Mesenchymal stem cell (in vitro differentiated cells and primary cell): ENCODE measurements around the gene CDCP1.

ENCODE experiments used
- DNase-seq: peaks from one replicate; pipeline ENCODE4 v3.0.0-alpha.2; 2013
- H2AFZ ChIP-seq: one replicate; pipeline ENCODE4 v1.6.1; 2013; ENCODE audit warnings: low read depth, mild to moderate bottlenecking, control low read depth, inconsistent platforms, low read length, moderate library complexity
- H2AK5ac ChIP-seq: 2 replicates; pipeline ENCODE4 v1.6.1; 2013; ENCODE audit warnings: low read length, moderate library complexity, mild to moderate bottlenecking, inconsistent platforms; ENCODE audit not compliant: severe bottlenecking
- H2BK120ac ChIP-seq: one replicate; pipeline ENCODE4 v1.6.1; 2013; ENCODE audit warnings: low read depth, mild to moderate bottlenecking, inconsistent platforms, low read length, moderate library complexity
- H2BK12ac ChIP-seq, 2 experiments: one replicate each; pipeline ENCODE4 v1.6.1; 2013; ENCODE audit warnings: inconsistent platforms in 2 of 2, low read length in 2 of 2, mild to moderate bottlenecking in 2 of 2, moderate library complexity in 2 of 2, control low read depth in 1 of 2
- H2BK15ac ChIP-seq: one replicate; pipeline ENCODE4 v1.6.1; 2013; ENCODE audit warnings: mild to moderate bottlenecking, low read depth, inconsistent platforms; ENCODE audit not compliant: poor library complexity, severe bottlenecking
- H2BK5ac ChIP-seq: 2 replicates; pipeline ENCODE4 v1.6.1; 2013; ENCODE audit warnings: low read depth, mild to moderate bottlenecking, low read length, control low read depth, inconsistent platforms; ENCODE audit not compliant: poor library complexity, severe bottlenecking
- H3K14ac ChIP-seq, 2 experiments: one replicate each; pipeline ENCODE4 v1.6.1; 2013; ENCODE audit warnings: inconsistent platforms in 2 of 2, low read length in 2 of 2, control low read depth in 1 of 2, mild to moderate bottlenecking in 1 of 2, moderate library complexity in 1 of 2
- H3K18ac ChIP-seq, 2 experiments: one replicate each; pipeline ENCODE4 v1.6.1; 2013; ENCODE audit warnings: inconsistent platforms in 2 of 2, low read length in 2 of 2, control low read depth in 1 of 2, low read depth in 1 of 2, mild to moderate bottlenecking in 1 of 2
- H3K23ac ChIP-seq, 2 experiments: one replicate each; pipeline ENCODE4 v1.6.1; 2013; ENCODE audit warnings: inconsistent platforms in 2 of 2, low read length in 2 of 2, mild to moderate bottlenecking in 2 of 2, moderate library complexity in 2 of 2, control low read depth in 1 of 2
- H3K27ac ChIP-seq: 2 replicates; pipeline ENCODE4 v1.5.1; 2013; ENCODE audit warnings: mild to moderate bottlenecking, moderate library complexity, low read length, control low read depth, inconsistent platforms; ENCODE audit not compliant: poor library complexity, severe bottlenecking
- H3K27me3 ChIP-seq, 2 experiments: 2 replicates each; pipeline versions ENCODE4 v1.6.1 to v1.7.0; 2013; ENCODE audit warnings: low read length in 2 of 2, mild to moderate bottlenecking in 2 of 2, moderate library complexity in 2 of 2, control low read depth in 1 of 2, inconsistent platforms in 1 of 2; ENCODE audit not compliant: control insufficient read depth in 1 of 2, insufficient read depth in 1 of 2
- H3K36me3 ChIP-seq, 2 experiments: 2 replicates each; pipeline versions ENCODE4 v1.6.1 to v1.7.0; 2013; ENCODE audit warnings: low read length in 2 of 2, control low read depth in 1 of 2, inconsistent platforms in 1 of 2, low read depth in 1 of 2, mild to moderate bottlenecking in 1 of 2; ENCODE audit not compliant: insufficient read depth in 2 of 2, control insufficient read depth in 1 of 2
- H3K4ac ChIP-seq, 2 experiments: one replicate each; pipeline ENCODE4 v1.6.1; 2013; ENCODE audit warnings: inconsistent platforms in 2 of 2, low read length in 2 of 2, mild to moderate bottlenecking in 2 of 2, moderate library complexity in 2 of 2, control low read depth in 1 of 2, low read depth in 1 of 2
- H3K4me1 ChIP-seq: 2 replicates; pipeline ENCODE4 v1.6.1; 2013; ENCODE audit warnings: low read depth, low read length, control low read depth; ENCODE audit not compliant: control insufficient read depth, insufficient read depth
- H3K4me2 ChIP-seq: 2 replicates; pipeline ENCODE4 v1.6.1; 2013; ENCODE audit warnings: low read length, mild to moderate bottlenecking, inconsistent platforms; ENCODE audit not compliant: poor library complexity, severe bottlenecking
- H3K4me3 ChIP-seq, 2 experiments: 2 replicates each; pipeline versions ENCODE4 v1.5.1 to v1.7.0; 2013; ENCODE audit warnings: low read length in 2 of 2, mild to moderate bottlenecking in 2 of 2, control low read depth in 1 of 2, low read depth in 1 of 2; ENCODE audit not compliant: insufficient read depth in 1 of 2
- H3K79me1 ChIP-seq: replicated peaks from 2 replicates; pipeline ENCODE4 v1.6.1; 2013; ENCODE audit warnings: mild to moderate bottlenecking, control low read depth, low read length, inconsistent platforms; ENCODE audit not compliant: poor library complexity, severe bottlenecking
- H3K9ac ChIP-seq: 2 replicates; pipeline ENCODE4 v1.7.0; 2013; ENCODE audit warnings: mild to moderate bottlenecking, low read length, moderate library complexity
- H3K9me3 ChIP-seq: 2 replicates; pipeline ENCODE4 v1.7.0; 2013; ENCODE audit warnings: mild to moderate bottlenecking, low read length; ENCODE audit not compliant: control insufficient read depth
- H4K8ac ChIP-seq: one replicate; pipeline ENCODE4 v1.6.1; 2013; ENCODE audit warnings: inconsistent platforms, mild to moderate bottlenecking, low read length, moderate library complexity
- H4K91ac ChIP-seq: one replicate; pipeline ENCODE4 v1.6.1; 2013; ENCODE audit warnings: mild to moderate bottlenecking, low read length, inconsistent platforms
- WGBS: methylation state at CpG from one replicate; pipeline ENCODE4 v1.1.7; 2013; ENCODE audit warnings: mixed read lengths; 5-methylcytosine and 5-hydroxymethylcytosine counted together

Gene CDCP1

GRCh38 chr3:45075821-45076625 is 70.2 kb downstream of the CDCP1 start:
- DNase-seq: no peak
- H2BK5ac ChIP-seq: no peak overlapping the region
- no peak overlapping the region for H4K8ac ChIP-seq
- H3K27ac ChIP-seq: no peak overlapping the region
- H3K18ac ChIP-seq: no peak overlapping the region
- no peak overlapping the region for H3K4me2 ChIP-seq
- no peak overlapping the region for H2BK120ac ChIP-seq
- no peak overlapping the region for H3K23ac ChIP-seq
- no peak overlapping the region for H2AK5ac ChIP-seq
- peaks cover 5% of the 10 kb centered on the region for H3K79me1 ChIP-seq
- peaks cover 4% of the 10 kb centered on the region for H3K4me1 ChIP-seq
- H4K91ac ChIP-seq: no peak overlapping the region
- H3K27me3 ChIP-seq: no peaks in the 10 kb centered on the region
- H3K4ac ChIP-seq: no peak overlapping the region
- H3K36me3 ChIP-seq: peaks cover 2 to 5% of the 10 kb centered on the region in 2 experiments
- H2BK12ac ChIP-seq: peak overlapping the region in 1 of 2 experiments; percentile 35
- H2BK15ac ChIP-seq: peak overlapping the region; percentile 1
- no peak overlapping the region for H3K4me3 ChIP-seq
- H2AFZ ChIP-seq: no peak overlapping the region
- no peak overlapping the region for H3K9ac ChIP-seq
- 84% methylated on average over 11 of the region's 11 CpGs for WGBS
- no peak overlapping the region for H3K14ac ChIP-seq
- peaks cover 3% of the 10 kb centered on the region for H3K9me3 ChIP-seq

- Histone ChIP-seq H3K18ac (no peak overlapping the region), H3K79me1 (no peaks in the 10 kb centered on the region), H2BK120ac (no peak overlapping the region), H2BK12ac (no peak overlapping the region), H2BK5ac (no peak overlapping the region), H4K91ac (no peak overlapping the region), H3K23ac (no peak overlapping the region), H3K27ac (no peak overlapping the region), H3K36me3 (no peaks in the 10 kb centered on the region), H3K9me3 (peaks cover 3% of the 10 kb centered on the region), H2AK5ac (no peak overlapping the region), H3K27me3 (no peaks in the 10 kb centered on the region), H3K4me3 (no peak overlapping the region), H3K14ac (no peak overlapping the region), H2AFZ (no peak overlapping the region), H3K4me1 (peaks cover 2% of the 10 kb centered on the region), H3K9ac (no peak overlapping the region), H2BK15ac (no peak overlapping the region), H4K8ac (no peak overlapping the region), H3K4me2 (no peak overlapping the region), H3K4ac (no peak overlapping the region)
- DNase-seq: no peak
Measured at GRCh38 chr3:45071075-45071474, 75.1 kb downstream of the CDCP1 start.

GRCh38 chr3:45067941-45068340 is 78.2 kb downstream of the CDCP1 start:
- H2AK5ac ChIP-seq: no peak overlapping the region
- H4K91ac ChIP-seq: peak overlapping the region; percentile 80
- no peak overlapping the region for H3K4me2 ChIP-seq
- H3K9ac ChIP-seq: no peak overlapping the region
- H3K4me3 ChIP-seq: no peak overlapping the region
- H3K4ac ChIP-seq: peak overlapping the region in 1 of 2 experiments; percentile 51
- H2BK120ac ChIP-seq: no peak overlapping the region
- H3K36me3 ChIP-seq: no peaks in the 10 kb centered on the region
- H3K23ac ChIP-seq: no peak overlapping the region
- DNase-seq: peak; percentile 44
- H3K18ac ChIP-seq: peak overlapping the region in 1 of 2 experiments; percentile 38
- H4K8ac ChIP-seq: peak overlapping the region; percentile 16
- H3K14ac ChIP-seq: no peak overlapping the region
- no peak overlapping the region for H2AFZ ChIP-seq
- no peak overlapping the region for H3K27ac ChIP-seq
- WGBS: 90% methylated on average over 3 of the region's 3 CpGs
- H3K79me1 ChIP-seq: no peaks in the 10 kb centered on the region
- no peaks in the 10 kb centered on the region for H3K9me3 ChIP-seq
- no peaks in the 10 kb centered on the region for H3K27me3 ChIP-seq
- H2BK12ac ChIP-seq: peak overlapping the region in 1 of 2 experiments; percentile 80
- H2BK15ac ChIP-seq: peak overlapping the region; percentile 76
- H2BK5ac ChIP-seq: no peak overlapping the region
- H3K4me1 ChIP-seq: peaks cover 4% of the 10 kb centered on the region

- H3K14ac ChIP-seq: no peak overlapping the region
- no peak overlapping the region for H2BK5ac ChIP-seq
- peak overlapping the region; percentile 76 for H2BK15ac ChIP-seq
- no peaks in the 10 kb centered on the region for H3K27me3 ChIP-seq
- H3K9me3 ChIP-seq: no peaks in the 10 kb centered on the region
- peak overlapping the region in 1 of 2 experiments; percentile 51 for H3K4ac ChIP-seq
- H3K36me3 ChIP-seq: no peaks in the 10 kb centered on the region
- H4K8ac ChIP-seq: no peak overlapping the region
- DNase-seq: no peak
- H3K9ac ChIP-seq: peak overlapping the region; percentile 32
- no peak overlapping the region for H3K4me3 ChIP-seq
- H3K4me1 ChIP-seq: peaks cover 4% of the 10 kb centered on the region
- no peaks in the 10 kb centered on the region for H3K79me1 ChIP-seq
- H2AFZ ChIP-seq: no peak overlapping the region
- no peak overlapping the region for H2BK12ac ChIP-seq
- no peak overlapping the region for H2AK5ac ChIP-seq
- H2BK120ac ChIP-seq: no peak overlapping the region
- no peak overlapping the region for H3K23ac ChIP-seq
- no peak overlapping the region for H4K91ac ChIP-seq
- WGBS: 98% methylated on average over 2 of the region's 4 CpGs
- H3K18ac ChIP-seq: no peak overlapping the region
- H3K27ac ChIP-seq: no peak overlapping the region
- no peak overlapping the region for H3K4me2 ChIP-seq
Measured at GRCh38 chr3:45067486-45067885, 78.7 kb downstream of the CDCP1 start.
